GM21786 (cell line): ENCODE data around the gene SLC1A4.
"Not testable (repeated sequence)": the region's sequence is repeated elsewhere in the genome, so short reads cannot be mapped to it uniquely, and the experiment has no call there.

Experiments
- ATAC-seq: cut with Tn5 transposase; IDR thresholded peaks from one replicate; pipeline ENCODE4 v1.9.1; 2021; ENCODE audit not compliant: unreplicated experiment

SLC1A4 gene

DNA sequence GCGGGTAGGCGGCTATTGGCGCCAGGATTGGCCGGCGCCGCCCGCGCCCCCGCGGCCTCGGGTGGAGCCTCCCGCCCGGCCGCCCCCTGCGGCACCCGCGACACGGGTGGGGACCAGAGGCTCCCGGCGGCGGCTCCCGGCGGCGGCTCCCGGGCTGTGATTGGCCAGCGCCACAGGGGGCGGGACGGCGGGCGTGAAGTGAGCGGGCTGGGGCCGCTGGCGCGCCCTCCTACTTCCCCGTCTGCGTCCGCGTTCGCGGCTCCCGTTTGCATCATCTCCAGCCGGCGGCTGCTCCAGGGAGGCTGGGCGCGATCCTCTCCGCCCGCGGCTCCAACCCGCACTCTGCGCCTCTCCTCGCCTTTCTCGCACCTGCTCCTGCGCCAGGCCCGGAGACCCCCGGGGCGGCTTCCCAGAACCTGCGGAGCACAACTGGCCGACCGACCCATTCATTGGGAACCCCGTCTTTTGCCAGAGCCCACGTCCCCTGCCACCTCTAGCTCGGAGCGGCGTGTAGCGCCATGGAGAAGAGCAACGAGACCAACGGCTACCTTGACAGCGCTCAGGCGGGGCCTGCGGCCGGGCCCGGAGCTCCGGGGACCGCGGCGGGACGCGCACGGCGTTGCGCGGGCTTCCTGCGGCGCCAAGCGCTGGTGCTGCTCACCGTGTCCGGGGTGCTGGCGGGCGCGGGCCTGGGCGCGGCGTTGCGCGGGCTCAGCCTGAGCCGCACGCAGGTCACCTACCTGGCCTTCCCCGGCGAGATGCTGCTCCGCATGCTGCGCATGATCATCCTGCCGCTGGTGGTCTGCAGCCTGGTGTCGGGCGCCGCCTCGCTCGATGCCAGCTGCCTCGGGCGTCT lies at the start of gene SLC1A4:
Gene SLC1A4, plus strand, starts transcription at position 274 of the 856 bp plus-strand sequence. Its CDS starts 245 bp downstream, at position 519.
- ATAC-seq = peak; percentile 67

DNA sequence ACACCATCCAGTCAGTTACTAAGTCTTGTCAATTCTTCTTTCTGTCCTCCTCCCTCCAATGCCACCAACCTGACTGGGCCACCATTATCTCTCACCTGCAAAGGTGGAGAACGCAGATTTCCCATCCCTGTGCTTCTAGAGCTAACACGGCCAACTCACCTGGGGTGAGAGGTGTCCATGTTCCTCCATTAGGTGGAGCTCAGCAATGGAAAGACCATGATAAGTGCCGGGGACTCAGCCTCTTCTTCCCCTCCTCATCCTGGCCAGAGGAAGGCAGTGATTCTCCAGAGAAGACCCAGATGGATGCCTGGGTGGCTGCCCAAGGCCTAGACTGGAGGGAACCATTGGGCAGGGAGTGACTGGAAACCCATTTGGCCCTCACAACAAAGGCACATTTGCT lies 48.1 kb upstream of the SLC1A4 start:
- ATAC-seq = no peak

DNA sequence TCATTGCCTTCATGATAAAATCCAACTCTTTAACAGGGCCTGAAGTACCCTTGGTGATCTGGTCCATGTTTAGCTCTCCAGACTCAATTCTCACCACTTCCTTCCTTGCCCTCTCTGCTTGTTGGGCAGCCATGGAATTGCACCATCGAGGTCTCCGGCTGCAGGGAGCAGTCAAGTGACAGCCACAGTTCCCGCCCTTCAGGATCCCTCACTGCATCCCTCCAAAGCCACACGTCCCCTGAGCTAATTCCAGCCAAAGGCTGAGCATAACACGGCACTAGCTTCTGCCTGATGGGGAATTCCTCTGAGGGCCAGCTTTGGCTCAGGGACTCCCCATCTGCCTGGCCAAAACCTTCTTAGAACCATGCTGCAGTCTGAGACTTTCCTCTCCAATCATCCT lies 47.4 kb upstream of the SLC1A4 start:
- no peak for ATAC-seq

DNA sequence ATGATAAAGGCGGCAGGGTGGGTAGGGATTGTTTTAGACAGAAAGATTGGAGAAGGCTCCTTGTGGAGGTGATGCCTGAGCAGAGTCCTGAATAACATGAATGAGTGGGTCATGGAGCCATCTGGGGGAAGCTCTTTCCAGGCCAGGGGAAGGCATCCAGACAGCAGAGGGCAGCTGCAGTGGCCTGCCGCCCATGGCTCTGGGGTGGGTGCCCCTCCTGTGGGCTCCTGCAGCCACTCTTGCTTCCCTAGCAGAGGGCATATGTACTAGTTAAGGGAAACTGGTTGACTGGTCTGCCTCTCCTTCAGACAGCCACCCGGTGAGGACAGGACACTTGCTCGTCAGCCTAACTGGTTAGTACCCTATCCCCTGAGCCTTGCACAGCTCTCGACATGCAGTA lies 46.5 kb upstream of the SLC1A4 start:
- ATAC-seq = no peak

DNA sequence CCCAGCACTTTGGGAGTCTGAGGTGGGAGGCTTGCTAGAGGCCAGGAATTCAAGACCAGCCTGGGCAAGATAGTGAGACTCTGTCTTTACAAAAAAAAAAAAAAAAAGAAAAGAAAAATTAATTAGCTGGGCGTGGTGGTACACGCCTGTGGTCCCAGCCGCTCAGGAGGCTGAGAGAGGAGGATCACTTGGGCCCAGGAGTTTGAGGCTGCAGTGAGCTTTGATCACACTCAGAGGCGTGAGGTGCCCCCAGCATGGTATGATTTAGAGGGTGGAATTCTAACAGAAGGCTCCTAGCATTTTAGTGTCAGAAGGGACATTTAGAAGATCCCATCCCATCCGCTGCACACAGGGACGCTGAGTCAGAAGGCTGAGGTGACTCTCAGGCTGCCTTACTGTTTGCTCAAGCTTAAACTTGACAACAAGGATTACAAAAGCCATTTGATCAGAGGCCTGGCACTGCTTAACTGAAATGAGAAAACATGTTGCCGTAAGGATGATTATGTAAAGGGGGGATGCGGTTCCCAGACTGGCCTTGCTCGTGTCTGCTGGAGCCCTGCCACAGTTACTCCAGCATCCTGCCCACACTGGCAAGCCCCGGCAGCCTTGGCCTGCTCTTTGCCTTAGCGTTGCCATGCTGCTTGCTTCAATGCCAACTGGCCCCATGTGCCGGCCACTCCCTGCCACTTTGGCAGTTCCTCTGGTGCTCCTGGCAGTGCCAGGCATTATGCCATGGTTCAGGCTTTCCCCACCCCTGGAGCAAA lies 45.6 kb upstream of the SLC1A4 start:
- no peak for ATAC-seq

DNA sequence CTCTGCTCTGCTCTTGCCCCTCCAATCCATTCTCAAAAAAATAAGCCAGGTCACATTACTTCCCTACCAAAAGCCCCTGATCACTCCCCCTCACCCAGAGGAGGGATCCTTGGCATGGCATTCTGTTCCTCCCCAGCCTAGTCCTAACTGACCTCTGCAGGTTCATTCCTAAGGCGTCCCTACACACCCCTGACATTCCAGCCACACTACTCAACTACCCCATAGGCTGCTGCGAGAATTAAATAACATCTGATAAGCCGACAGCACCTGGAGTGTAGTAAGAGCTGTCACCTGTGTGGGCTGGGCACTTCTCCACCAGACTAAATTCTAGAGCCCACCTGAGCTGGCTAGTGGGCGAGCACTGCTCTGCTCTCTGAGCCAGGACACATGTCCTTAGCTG lies 44.7 kb upstream of the SLC1A4 start:
- no peak for ATAC-seq

DNA sequence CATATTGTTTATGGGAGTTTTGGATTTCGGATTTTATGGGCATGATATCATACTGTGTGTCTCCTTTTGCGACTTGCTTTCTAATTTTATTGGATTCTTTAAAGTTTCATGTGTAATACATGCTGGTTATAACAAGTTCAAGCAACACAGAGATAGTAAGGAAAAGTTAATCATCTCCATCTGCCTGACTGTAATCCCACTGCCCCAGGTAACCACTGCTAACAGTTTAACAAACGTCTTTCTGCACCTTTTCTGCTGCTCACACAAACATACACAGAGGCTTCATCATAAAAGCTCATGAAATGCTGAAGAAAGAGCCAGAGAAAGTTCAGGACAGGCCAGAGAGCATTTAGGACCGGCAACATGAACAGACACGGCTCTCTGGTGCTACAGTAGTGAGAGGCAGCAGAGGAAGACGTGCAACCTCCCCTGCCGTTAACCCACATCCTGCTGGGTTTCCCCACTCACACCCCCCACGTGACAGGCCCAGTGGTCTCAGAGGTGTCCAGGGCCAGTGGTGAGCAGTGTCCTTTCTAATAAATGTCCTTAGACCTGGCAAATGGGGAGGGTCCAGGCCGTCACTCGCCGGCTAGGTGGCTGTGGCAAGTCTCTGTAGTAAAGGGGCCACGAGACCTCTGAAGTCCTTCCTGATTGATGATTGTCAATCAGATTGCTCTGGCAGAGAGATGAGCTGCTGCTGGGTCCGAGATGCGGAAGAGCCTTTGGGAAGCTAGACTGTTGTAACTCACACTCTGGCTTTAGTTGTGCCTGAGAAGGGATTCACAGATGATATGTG lies 43.0 kb upstream of the SLC1A4 start:
- peak; percentile 93 for ATAC-seq

DNA sequence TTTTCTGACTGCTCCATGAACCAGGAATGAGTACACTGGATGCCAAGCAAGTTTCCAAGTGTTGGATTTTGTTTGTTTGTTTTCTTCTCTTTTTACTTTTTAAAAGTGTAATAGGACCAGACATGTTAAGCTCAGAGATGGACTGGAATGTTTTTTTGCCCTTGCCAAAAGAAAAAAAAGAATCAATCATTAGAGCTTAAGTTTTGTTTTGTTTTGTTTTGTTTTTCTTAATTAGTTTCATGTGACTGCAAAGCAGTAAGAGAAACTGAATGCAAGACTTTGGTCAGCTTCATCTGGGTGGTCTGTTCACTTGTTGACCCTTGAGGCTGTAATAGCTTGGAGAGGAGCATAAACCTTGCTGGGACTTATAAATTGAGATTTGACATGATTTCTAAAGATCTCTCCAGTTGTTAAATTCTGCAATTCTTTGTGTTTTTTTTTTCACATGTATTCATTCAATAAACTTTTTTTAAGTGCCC lies 42.4 kb upstream of the SLC1A4 start:
- no peak for ATAC-seq

DNA sequence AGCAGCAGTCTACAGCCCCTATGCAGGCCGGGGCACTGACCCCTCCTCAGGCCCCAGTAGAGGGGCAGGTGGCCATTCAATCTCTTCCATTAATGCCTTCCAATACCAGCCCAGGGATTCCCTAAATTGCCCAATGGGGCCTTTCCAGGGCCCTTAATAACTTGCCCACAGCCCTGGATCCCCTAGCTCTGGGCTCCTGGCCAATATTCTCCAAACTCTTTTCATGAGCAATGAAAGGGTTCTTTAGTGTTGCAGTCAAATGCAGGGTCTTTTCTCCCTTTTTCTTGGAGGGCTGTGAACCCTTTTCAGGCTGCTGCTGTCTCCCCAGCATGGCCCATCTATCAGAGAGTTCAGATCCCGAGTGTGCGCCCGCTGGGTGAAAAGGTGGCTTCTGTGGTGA lies 41.3 kb upstream of the SLC1A4 start:
- no peak for ATAC-seq

DNA sequence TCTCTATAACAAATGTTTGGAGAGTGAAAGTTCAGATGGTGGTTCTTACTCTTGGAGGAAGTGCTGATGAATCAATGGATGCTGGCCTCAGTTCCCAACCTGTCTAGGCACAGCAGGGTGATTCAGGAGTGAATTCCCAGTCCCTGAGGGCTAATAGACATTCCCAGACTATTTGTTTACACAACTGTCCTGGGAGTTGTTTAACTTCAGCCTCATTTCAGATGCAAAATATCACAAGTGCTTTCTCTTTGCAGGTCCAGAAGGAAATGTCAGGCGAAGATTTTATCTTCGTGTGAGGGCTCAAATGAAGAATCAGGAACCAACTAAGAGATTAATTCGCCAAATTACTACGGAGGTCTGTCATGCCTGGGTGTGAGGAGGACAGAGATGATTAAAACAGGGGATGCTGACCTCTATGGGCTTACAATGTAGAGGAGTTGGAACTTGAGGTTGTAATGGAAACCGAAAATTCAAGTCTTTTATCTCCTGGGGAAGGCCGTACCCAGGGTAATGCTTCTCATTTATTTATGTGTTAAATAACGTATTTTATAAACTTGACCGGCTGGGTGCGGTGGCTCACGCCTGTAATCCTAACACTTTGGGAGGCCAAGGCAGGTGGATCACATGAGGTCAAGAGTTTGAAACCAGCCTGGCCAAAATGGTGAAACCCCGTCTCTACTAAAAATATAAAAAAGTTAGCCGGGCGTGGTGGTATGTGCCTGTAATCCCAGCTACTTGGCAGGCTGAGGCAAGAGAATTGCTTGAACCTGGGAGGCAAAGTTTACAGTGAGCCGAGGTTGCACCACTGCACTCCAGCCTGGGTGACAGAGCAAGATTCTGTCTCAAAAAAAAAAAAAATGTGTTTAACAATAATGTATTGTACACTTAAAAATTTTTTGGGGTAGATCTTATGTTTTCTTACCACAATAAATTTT lies 38.7 kb upstream of the SLC1A4 start:
- ATAC-seq = no peak

DNA sequence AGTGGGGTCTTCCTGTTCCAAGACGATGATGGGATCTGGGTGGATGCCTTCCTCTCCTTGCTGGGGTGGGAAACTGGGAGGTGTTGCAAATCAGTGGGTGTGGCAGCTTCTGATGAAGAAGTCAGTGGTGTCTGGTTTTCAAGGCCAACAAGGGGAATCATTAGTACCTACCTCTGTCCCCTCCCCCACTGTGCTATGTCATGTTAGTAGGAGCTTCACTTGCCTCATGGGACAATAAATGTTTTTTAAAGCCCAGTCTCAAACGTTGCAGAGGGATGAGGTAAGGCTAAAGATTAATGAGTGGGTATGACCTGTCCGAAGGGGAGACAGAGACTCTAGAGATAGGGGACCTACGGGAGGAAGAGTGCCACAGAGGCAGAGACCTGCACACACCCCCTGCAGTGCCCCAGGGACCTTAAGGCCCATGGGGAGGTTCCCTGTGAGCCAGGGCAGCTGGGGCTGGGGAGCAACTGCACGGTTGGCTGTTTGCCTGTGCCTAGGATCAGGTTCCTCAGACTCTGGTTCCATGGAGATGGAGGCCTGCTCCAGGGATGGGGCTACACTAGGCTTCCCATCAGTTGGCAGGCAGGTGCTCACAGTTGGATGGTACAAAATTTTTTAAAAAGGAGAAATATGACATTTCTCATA lies 37.8 kb upstream of the SLC1A4 start:
- ATAC-seq = no peak

DNA sequence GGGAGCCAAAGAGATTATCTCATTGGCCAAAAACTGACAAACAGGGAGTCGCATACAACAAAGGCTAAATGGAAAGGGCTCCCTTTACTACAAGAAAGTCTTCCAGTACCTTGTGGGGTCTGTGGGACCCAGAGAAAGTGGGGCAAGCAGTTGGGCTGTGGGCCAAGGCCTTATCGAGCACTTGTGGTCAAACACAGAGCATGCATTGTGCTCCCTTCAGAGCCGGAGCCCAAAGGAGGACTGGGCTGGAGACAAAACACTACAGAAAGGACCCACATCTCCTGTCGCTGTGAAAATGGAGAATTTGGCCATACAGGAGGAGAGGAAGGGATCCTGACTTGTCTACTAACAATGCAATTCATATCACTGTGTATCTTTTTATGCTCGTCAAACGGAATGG lies 37.1 kb upstream of the SLC1A4 start:
- no peak for ATAC-seq

DNA sequence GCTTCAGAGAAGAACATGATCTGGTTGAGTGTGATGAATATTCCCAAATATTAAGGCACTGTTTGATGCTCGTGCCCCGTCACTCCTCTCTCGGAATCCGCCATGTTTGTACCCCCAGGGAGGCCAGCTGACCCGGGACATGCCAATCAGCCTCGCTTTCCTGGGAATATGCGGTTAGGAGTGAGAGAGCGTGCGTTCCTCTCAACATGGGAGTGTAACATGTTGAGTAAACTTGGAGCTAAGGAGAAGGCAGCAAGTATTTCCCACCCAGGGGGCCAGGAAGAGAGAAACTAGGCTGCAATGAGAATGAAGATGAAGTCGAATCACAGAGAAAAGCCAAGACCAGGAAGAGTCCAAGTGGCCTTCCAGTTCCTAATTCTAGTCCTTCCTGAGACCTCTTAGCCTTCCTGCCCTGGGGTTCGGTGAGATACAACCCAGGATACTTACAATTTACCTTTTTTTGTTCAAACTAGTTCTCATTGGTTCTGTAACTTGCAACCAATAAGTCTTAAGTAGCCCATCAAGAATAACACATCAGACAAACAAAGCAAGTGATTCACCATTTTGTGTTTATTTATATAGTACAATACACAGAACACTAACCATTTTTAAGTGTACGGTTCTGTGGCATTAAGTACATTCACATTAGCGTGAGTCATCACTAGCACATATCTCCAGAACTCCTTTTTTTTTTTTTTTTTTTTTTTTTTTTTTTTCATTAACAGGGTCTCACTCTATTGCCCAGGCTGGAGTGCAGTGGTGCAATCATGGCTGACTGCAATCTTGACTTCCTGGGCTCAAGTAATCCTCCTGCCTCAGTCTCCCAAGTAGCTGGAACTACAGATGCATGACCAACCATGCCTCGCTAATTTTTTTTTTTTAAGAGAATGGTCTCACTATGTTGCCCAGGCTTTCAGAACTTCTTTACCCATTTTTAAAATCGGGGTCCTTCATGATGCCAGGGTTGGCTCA lies 36.4 kb upstream of the SLC1A4 start:
- no peak for ATAC-seq

DNA sequence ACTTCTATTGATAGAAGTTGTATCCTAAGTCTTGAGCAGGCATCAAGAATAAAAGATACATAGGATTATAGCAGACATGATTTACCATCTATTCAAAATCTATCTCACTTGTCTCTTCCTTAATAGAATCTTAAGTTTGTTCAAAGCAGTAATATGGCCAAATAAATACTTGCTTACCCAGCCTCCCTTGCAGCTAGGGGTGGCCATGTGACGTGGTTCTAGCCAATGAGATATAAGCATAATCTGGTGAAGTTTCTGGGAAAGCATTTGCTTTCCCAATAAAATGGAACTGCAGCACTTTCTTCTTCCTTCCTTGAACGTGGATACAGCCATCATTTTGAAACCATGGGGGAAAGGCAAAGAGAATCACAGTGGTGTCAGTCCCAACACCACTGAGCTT lies 33.7 kb upstream of the SLC1A4 start:
- ATAC-seq = no peak

DNA sequence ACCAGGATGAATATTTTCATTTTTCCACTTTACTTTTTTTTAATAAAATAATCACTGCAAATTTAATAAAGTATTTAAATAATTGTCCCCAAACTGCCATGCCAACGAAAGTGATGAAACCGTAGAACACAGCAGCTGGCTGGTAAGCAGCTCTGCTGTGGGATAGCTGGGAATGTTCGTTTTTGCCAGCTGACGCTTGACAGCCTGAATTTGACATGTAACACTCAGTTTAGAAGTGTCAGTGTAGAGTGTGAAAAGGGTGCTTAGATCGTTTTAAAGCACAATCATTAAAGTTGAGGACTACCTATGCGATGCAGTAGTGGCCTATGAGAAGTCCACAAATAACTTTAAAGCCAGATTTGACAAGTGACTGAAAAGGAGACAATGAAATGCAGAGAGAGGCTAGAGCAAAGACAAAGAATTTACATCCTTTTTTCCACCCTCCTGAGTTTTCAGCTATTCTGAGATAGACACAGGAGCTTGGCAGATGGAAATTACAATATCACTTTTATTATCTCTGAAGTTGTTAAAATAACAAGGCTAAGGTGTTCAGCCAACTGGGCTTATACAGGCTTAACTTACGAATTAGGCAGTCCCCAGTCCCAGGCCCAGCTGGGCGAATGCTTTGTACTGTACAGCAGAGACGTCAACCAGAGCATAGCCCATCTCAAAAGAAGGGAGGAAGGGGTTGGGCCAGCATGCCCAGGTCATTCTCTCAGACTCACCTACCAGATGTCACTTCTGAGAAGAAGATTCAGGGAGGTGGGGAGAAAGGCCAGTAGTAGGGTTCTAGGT lies 31.9 kb upstream of the SLC1A4 start:
- ATAC-seq = no peak

DNA sequence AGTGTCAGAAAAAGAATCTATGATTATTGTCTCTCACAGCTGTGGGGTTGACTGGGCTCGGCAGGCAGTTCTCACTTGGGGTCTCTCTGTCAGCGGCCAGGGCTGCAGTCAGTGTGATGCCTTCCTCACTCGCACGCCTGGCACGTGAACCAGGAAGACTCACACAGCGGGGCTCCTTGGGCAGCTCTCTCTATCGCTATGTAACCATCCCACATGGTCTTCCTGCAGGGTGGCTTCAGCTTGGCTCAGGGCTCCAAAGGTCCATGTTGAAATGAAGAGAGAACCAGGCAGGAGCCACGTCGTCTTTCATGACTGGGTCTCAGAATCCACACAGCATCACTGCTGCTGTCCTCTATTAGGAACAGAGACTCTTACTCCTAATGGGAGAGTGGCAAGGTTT lies 30.6 kb upstream of the SLC1A4 start:
- no peak for ATAC-seq

DNA sequence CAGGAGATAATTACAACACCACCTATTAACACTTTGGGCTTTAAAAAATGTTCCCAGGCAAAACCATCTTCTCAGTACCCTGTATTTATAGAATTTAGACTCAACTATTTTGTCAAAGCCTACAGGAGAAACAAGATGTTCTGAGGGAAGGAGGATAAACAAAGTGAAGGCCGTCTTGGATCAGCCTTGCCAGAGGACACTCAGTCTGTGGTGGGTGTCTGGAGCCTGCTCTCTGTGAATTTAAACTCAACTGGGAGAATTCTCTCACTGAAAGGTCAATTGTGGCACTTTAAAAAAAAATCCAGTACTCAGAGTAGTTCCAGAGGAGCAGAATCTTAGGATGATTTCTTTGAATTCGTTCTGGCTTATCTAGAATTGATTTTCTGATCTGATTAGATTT lies 28.4 kb upstream of the SLC1A4 start:
- ATAC-seq = no peak

DNA sequence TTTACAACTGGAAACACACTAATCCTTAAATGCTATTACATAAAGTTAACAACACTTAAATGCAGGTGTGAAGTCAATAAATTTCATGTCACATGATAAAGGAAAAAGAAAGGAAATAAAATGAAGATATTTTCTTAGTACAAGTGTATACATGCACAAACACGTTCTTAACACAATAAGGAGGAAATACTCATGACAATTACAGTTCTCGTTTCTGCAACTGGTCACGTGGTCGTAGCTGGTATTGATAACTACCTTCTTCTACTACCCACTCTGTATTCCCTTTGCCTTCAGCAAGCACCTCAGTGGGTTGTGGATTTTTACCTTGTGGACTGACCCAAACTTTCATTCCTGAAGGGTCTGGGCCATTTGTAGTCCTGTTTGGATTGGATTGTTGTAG lies 26.1 kb upstream of the SLC1A4 start:
- ATAC-seq = not testable (repeated sequence)
